ENCODE results near the gene C2CD5. TPM values are rescaled to one million over a fixed set of nuclear protein-coding genes. Genes with fewer than 3 reads are reported as not detected.

The C2CD5 gene
- total and polyA plus RNA-seq, 2 of the 4 experiments (the other 2 are of a cell fraction), result 14.5 to 15.8 TPM

- Histone ChIP-seq H2AFZ (replicated peaks; ENCODE audit: low read length, poor library complexity) (no peak overlapping the region), H3K4me1 (ENCODE audit: control insufficient read depth, insufficient read depth, low read length) (no peaks in the 10 kb centered on the region), H3K18ac (ENCODE audit: low read depth, low read length) (no peak overlapping the region), H4K8ac (ENCODE audit: low read depth in 2 of 2, low read length in 2 of 2) (no peak overlapping the region), H2BK5ac (ENCODE audit: low read depth, low read length, poor library complexity, severe bottlenecking) (no peak overlapping the region), H4K20me1 (ENCODE audit: insufficient read depth, low read length) (no peaks in the 10 kb centered on the region), H3K36me3 (ENCODE audit: control insufficient read depth, insufficient read depth, low read length) (no peaks in the 10 kb centered on the region), H2BK120ac (ENCODE audit: low read depth, low read length) (no peak overlapping the region), H4K5ac (ENCODE audit: low read depth, low read length) (no peak overlapping the region), H3K56ac (ENCODE audit: extremely low read depth, insufficient read depth, low read length) (no peak overlapping the region), H3K14ac (replicated peaks; ENCODE audit: low read depth, low read length) (no peak overlapping the region), H3K79me1 (ENCODE audit: low read depth in 1 of 2, low read length in 2 of 2) (no peaks in the 10 kb centered on the region), H3K9ac (ENCODE audit: low read depth, low read length) (no peak overlapping the region), H3K9me3 (ENCODE audit: control insufficient read depth, insufficient read depth, low read length) (no peaks in the 10 kb centered on the region), H3K23ac (ENCODE audit: low read depth, low read length) (no peak overlapping the region), H2BK15ac (ENCODE audit: low read depth, low read length) (no peak overlapping the region), H3K27ac (ENCODE audit: insufficient read depth, low read length) (no peak overlapping the region), H3K4me2 (ENCODE audit: low read depth, low read length) (no peak overlapping the region), H3K27me3 (ENCODE audit: control insufficient read depth, insufficient read depth, low read length) (no peaks in the 10 kb centered on the region; the same call in 1 of the 2 replicates), H3K9me1 (ENCODE audit: insufficient read depth, low read length) (no peaks in the 10 kb centered on the region), H3K4ac (ENCODE audit: low read depth, low read length) (no peak overlapping the region), H2AK9ac (replicated peaks; ENCODE audit: low read depth, low read length, poor library complexity) (no peak overlapping the region), H4K91ac (ENCODE audit: insufficient read depth, low read depth, low read length) (no peak overlapping the region), H3K4me3 (ENCODE audit: insufficient read depth, low read depth, low read length) (no peak overlapping the region), H2AK5ac (ENCODE audit: low read depth, low read length) (no peak overlapping the region), H2BK20ac (ENCODE audit: low read depth, low read length) (no peak overlapping the region)
- dilution Hi-C loops (cut with HindIII; ENCODE audit: low sequenced_read_pairs, unreplicated experiment) (no loop called here), in situ Hi-C loops (cut with MboI; ENCODE audit: low sequenced_read_pairs) (loop anchor here (25.0 kb wide), 1 partner anchor 744 kb away; no protein-coding TSS in a partner anchor), intact Hi-C loops (cut with micrococcal nuclease) (no loop called here)
- ChIA-PET POLR2A (ENCODE audit: unreplicated experiment) (no interaction called here), CTCF (interaction anchor here (1.0 kb wide), 1 partner anchor 12 kb away, joined by 3 read pairs; no protein-coding TSS in a partner anchor)
- TF ChIP-seq MAZ (IDR thresholded peaks at IDR 0.05; ENCODE audit: borderline replicate concordance, low read depth, low read length) (no peak), RFX5 (IDR thresholded peaks at IDR 0.05; ENCODE audit: low read depth, low read length) (no peak)
- no peak for DNase-seq
- BruUV-seq (replicated peaks), result no TSS peak
- WGBS, 2 experiments (ENCODE audit: extremely low coverage in 2 of 2, insufficient read length in 1 of 2), result no CpG with 5 or more reads among the region's 1 CpG
- ATAC-seq (ENCODE audit: low read depth), result no peak
Measured at GRCh38 chr12:22431693-22432251, 112.6 kb downstream of the C2CD5 start.

All from IMR-90 (cell line).